Right renal pelvis (tissue), 4 donors: ENCODE measurements around the gene ME3. TPM values are rescaled to one million over a fixed set of nuclear protein-coding genes. Genes with fewer than 3 reads are reported as not detected.
A peak's percentile ranks its signal among the peaks of the same experiment; 100 is the strongest.

Source experiments
- DNase-seq, 4 donors: peaks; one replicate each; pipeline ENCODE4 v3.0.0-alpha.2; 2013; ENCODE audit warnings: low read depth in 4 of 4, low spot score in 3 of 4, missing footprints in 1 of 4
- polyA plus RNA-seq, 4 donors: library from polyadenylated mRNA; unstranded; fragments of 120-200 nt; gene quantifications; one replicate each; pipeline ENCODE4 v1.2.1, GENCODE V29; 2013; ENCODE audit not compliant: insufficient read length in 4 of 4

The ME3 gene
- polyA plus RNA-seq, 4 donors = 29.1 to 32.4 (median 29.4) TPM

GRCh38 chr11:86500500-86501140 lies 171.8 kb downstream of the ME3 start:
- no peak for DNase-seq

GRCh38 chr11:86499723-86500129 lies 172.7 kb downstream of the ME3 start:
- no peak for DNase-seq

GRCh38 chr11:86497836-86498235 lies 174.6 kb downstream of the ME3 start:
- no peak for DNase-seq

- no peak for DNase-seq
Measured at GRCh38 chr11:86497310-86497709, 175.1 kb downstream of the ME3 start.

GRCh38 chr11:86495351-86495750 lies 177.1 kb downstream of the ME3 start:
- no peak for DNase-seq

DNA sequence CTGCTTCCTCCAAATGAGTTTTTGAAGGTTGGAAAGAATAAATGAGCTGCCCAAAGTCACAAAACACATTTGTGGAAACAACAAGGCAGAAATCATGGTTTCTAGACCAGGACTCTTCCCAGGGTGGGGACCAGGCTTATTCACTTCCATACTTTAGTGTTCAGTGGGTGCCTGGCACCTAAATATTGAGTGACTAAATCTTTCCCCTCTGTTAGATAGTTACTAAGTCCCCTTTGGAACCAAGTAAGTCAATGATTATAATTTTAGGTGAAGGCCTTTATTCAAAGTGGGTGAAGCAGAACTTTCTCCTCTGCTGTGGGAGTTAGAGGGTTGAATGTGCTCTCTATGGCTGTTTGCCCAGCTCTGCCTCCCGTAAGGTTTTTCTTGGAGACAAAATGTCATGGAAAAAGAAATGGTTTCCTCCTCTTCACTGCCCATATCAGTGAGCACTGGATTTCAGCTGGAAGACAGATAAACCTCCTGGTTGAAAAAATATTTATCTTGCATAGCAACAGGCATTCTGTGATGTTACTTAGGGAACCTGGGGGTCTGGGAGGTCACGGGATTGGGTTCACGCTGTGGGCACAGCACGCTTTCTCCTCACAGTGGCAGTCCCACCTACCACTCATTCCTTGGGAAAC lies 179.9 kb downstream of the ME3 start:
- no peak for DNase-seq

- DNase-seq = no peak
Measured at GRCh38 chr11:86491027-86491426, 181.4 kb downstream of the ME3 start.

DNA sequence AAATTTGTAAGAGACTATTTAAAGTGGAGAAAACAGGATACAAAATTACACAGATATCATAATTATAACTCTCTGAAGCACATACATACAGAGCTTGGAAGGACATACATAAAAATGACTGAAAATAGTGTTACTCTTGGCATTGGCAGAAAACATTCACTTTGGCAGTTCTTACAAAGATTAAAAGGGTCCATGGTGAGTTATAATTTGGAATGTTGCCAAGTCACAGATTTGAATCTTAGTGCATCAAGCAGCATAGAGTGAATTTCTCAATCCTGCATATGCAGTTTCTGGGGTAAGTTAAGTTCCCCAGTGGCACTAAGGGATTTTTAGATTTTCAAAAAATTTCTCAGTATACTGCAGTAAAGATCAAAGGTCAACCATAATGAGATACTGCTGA lies 181.8 kb downstream of the ME3 start:
- no peak for DNase-seq

GRCh38 chr11:86489442-86489841 lies 183.0 kb downstream of the ME3 start:
- DNase-seq = no peak

- no peak for DNase-seq
Measured at GRCh38 chr11:86488553-86488952, 183.9 kb downstream of the ME3 start.

GRCh38 chr11:86487671-86488070 lies 184.7 kb downstream of the ME3 start:
- no peak for DNase-seq

GRCh38 chr11:86486261-86487030 lies 186.0 kb downstream of the ME3 start:
- no peak for DNase-seq

DNA sequence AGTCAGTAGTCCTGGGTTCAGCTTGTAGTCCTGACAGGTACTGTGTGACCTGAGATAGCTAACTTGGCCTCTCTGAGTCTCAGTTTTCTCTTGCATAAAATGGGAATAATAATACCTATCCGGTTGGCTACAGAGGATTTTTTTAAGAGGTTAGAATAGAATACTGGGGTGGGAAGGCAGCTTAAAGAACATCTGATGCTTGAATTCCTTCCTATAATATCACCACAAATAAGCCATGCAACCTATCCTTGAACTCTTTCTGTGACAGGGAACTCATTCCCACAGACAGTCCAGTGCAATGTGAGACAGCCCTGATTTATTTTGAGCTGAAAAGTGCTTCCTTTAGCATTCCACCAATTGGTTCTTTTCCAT lies 187.6 kb downstream of the ME3 start:
- DNase-seq = no peak

DNA sequence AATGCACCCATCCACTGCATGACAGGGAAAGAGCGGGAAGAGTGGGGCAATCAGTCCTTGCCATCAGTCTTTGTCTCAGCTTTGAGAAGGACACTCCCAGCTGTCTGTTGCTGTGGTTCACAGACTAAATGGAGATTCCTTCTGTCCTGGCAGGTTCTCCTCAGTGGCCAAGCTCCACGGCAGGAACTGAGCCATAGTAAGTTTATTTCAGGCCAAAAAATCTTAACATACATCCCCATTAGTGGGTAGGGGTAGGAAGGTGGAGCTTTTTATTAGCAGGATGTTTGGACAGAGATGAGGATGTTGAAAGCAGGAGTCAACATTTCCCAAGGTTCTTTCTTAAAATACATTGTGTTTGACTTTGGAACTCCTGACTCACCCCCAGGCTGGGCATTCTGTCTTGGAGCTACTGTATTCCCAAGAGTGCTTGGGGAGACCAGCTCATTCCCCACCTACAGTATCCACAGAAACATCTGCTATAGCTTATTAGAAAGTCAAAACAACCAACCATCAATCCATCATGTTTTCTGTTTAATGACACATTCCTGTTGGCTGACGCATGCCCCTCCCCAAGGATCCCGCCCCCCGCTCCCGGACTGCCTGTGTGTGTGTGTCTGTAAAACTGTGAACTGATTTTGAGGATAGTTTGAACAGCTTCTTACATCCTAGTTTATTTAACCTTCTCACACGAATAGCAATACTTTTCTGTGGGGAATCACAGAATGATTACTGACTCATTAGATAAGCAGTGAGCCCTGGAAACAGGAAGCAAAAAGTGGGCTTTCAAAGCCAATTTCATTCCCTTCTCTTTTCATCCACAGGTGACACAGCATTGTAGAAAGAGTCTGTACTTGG lies 188.2 kb downstream of the ME3 start:
- no peak for DNase-seq

- no peak for DNase-seq
Measured at GRCh38 chr11:86483610-86483939, 188.8 kb downstream of the ME3 start.

GRCh38 chr11:86482692-86483091 lies 189.7 kb downstream of the ME3 start:
- DNase-seq = no peak

DNA sequence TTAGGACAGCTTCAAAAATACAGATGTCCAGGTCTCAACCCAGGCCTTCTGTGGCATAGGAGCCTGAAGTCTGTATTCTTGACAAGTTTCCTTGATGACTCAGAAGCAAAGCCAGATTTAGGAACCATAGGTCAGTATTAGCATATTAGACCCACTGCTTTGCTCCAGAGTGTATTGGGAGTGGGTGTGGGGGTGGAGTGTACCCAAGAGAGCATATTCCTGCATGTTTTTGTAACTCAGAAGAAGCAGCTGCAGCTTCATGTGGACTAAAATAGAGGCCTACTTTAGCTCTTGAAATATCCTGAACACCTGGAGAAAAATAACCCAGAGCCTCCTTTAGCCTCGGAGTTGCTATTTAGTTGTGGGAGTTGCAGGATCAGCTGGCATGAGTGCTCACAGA lies 191.0 kb downstream of the ME3 start:
- DNase-seq = no peak

- DNase-seq = no peak
Measured at GRCh38 chr11:86478348-86478747, 194.1 kb downstream of the ME3 start.

GRCh38 chr11:86477495-86478155 lies 194.8 kb downstream of the ME3 start:
- peak in 1 of 4 donors; percentile 47 for DNase-seq

- no peak for DNase-seq
Measured at GRCh38 chr11:86476109-86476861, 196.1 kb downstream of the ME3 start.
